Measurements from ENCODE around the gene PRR19.

Gene PRR19

GRCh38 chr19:42352301-42353259 lies 50.6 kb downstream of the PRR19 start:
- CTCF ChIA-PET: no interaction called here

DNA sequence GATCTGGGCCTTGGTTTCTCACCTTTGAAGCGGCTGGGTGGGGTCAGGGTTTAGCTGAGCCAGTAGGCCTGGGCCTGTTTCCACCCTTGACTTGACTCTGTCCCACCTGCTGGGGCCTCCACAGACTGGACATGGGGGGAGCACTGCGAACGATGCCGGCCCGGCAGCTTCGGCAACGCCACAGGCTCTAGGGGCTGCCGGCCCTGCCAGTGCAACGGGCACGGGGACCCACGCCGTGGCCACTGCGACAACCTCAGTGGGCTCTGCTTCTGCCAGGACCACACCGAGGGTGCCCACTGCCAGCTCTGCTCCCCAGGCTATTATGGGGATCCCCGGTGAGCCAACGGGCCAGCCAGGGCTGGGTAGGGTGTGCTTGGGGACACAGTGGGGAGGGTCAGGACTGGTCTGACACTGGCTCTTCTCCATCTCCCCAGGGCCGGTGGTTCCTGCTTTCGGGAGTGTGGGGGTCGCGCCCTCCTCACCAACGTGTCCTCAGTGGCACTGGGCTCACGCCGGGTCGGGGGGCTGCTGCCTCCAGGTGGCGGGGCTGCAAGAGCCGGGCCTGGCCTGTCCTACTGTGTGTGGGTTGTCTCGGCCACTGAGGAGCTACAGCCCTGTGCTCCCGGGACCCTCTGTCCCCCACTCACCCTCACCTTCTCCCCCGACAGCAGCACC lies 51.5 kb downstream of the PRR19 start:
- ChIA-PET CTCF (interaction anchor here (1.5 kb wide), 1 partner anchor 85 kb away, joined by 3 read pairs; no protein-coding TSS in a partner anchor), POLR2A (no interaction called here)
- no peak for TF ChIP-seq CTCF (IDR thresholded peaks at IDR 0.05; ENCODE audit: control extremely low read depth, extremely low read depth, low read depth, missing control alignments)
- no peak for DNase-seq (ENCODE audit: extremely low spot score)

More at GRCh38 chr19:42352301-42353259, 50.6 kb downstream of the PRR19 start:
- POLR2A ChIA-PET: no interaction called here
- TF ChIP-seq CTCF (IDR thresholded peaks at IDR 0.05; ENCODE audit: control extremely low read depth, extremely low read depth, low read depth, missing control alignments): no peak
- peak; percentile 57 for DNase-seq (ENCODE audit: extremely low spot score)

DNA sequence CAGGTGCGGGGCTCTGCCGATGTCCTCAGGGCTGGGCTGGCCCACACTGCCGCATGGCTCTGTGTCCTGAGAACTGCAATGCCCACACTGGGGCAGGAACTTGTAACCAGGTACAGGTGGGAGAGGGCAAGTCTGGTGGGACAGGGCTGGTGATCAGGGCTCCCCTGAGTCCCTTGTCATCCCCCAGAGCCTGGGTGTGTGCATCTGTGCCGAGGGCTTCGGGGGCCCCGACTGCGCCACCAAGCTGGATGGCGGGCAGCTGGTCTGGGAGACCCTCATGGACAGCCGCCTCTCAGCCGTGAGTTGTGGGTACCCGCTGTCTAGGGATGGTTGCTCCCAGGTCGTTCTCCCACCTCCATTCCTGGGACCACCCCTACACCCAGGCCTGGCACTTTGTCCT lies 54.0 kb downstream of the PRR19 start:
- ChIA-PET POLR2A (no interaction called here), CTCF (no interaction called here)
- DNase-seq (ENCODE audit: extremely low spot score): no peak
- TF ChIP-seq CTCF (IDR thresholded peaks at IDR 0.05; ENCODE audit: control extremely low read depth, extremely low read depth, low read depth, missing control alignments): no peak

- DNase-seq (ENCODE audit: extremely low spot score): no peak
- ChIA-PET POLR2A (interaction anchor here (0.5 kb wide), 1 partner anchor 37 kb away, joined by 7 read pairs; no protein-coding TSS in a partner anchor), CTCF (no interaction called here)
- TF ChIP-seq CTCF (IDR thresholded peaks at IDR 0.05; ENCODE audit: control extremely low read depth, extremely low read depth, low read depth, missing control alignments): no peak
Observed at GRCh38 chr19:42356686-42357085, 54.8 kb downstream of the PRR19 start.

DNA sequence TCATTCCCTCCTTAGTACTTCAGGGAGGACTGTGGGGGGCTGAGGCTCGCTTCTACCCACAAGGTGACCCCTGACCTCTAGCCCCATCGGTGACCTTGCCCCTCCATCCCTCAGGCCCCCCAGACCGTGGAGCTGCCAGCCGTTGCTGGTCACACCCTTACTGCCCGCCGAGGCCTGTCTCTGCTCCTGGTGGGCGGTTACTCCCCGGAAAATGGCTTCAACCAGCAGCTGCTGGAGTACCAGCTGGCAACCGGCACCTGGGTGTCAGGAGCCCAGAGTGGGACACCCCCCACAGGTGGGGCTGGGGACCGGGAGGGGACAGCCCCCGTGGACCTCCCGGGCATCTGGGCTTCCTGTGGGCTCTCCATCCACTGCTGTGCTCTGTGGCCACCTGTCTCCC lies 55.4 kb downstream of the PRR19 start:
- DNase-seq (ENCODE audit: extremely low spot score): no peak
- TF ChIP-seq CTCF (IDR thresholded peaks at IDR 0.05; ENCODE audit: control extremely low read depth, extremely low read depth, low read depth, missing control alignments): no peak
- ChIA-PET POLR2A (interaction anchor here (0.5 kb wide), 1 partner anchor 37 kb away, joined by 7 read pairs; no protein-coding TSS in a partner anchor), CTCF (no interaction called here)

All from GM10248 (cell line).